Ishikawa (cell line): ENCODE results near the gene SCFD2.

Source experiments
- CEBPB ChIP-seq: IDR thresholded peaks from 2 replicates; pipeline ENCODE4 v1.6.1; 2012
- CREB1 ChIP-seq: IDR thresholded peaks from 2 replicates; pipeline ENCODE4 v1.6.1; 2012; ENCODE audit warnings: low read depth
- EGR1 ChIP-seq: IDR thresholded peaks from 2 replicates; pipeline ENCODE4 v1.6.1; 2012
- EP300 ChIP-seq: IDR thresholded peaks from 2 replicates; pipeline ENCODE4 v1.6.1; 2012; ENCODE audit warnings: borderline replicate concordance
- FOXM1 ChIP-seq: IDR thresholded peaks from 2 replicates; pipeline ENCODE4 v1.6.1; 2012; ENCODE audit warnings: low read depth, borderline replicate concordance
- MAX ChIP-seq: IDR thresholded peaks from 2 replicates; pipeline ENCODE4 v1.6.1; 2012
- NFIC ChIP-seq: IDR thresholded peaks from 2 replicates; pipeline ENCODE4 v1.6.1; 2012
- RAD21 ChIP-seq: IDR thresholded peaks from 2 replicates; pipeline ENCODE4 v1.6.1; 2012; ENCODE audit warnings: low read depth
- REST ChIP-seq: IDR thresholded peaks from 2 replicates; pipeline ENCODE4 v1.6.1; 2012; ENCODE audit warnings: low read depth, mild to moderate bottlenecking
- TAF1 ChIP-seq: IDR thresholded peaks from 2 replicates; pipeline ENCODE4 v1.6.1; 2012; ENCODE audit warnings: low read depth, mild to moderate bottlenecking
- TCF12 ChIP-seq: IDR thresholded peaks from 2 replicates; pipeline ENCODE4 v1.6.1; 2012; ENCODE audit warnings: low read depth
- TEAD4 ChIP-seq: IDR thresholded peaks from 2 replicates; pipeline ENCODE4 v1.6.1; 2012
- USF1 ChIP-seq: IDR thresholded peaks from 2 replicates; pipeline ENCODE4 v1.6.1; 2012
- YY1 ChIP-seq: IDR thresholded peaks from 2 replicates; pipeline ENCODE4 v1.6.1; 2012; ENCODE audit warnings: low read depth
- ZBTB7A ChIP-seq: IDR thresholded peaks from 2 replicates; pipeline ENCODE4 v1.6.1; 2012; ENCODE audit warnings: low read depth

Gene SCFD2

DNA sequence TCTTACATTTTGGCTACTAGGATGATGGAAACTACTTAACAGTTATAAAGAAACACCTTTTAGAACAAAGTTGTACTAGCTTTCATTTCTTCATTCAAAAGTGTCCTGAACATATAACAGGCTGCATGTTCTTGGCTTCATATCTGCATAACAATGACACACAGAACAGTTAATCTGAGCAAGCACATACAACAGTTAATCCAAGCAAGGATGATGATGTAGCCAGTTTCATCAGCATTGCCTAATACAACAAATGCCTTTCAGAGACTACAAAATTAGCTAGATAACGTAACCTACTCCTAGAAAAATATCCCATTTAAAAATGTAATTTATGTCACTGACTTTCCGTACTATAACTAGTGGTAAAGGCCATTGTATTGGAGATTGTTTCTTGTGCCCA lies 182.1 kb downstream of the SCFD2 start:
- TF ChIP-seq MAX (no peak), CREB1 (no peak), TAF1 (no peak), EGR1 (no peak), USF1 (no peak), CEBPB (no peak), TEAD4 (no peak), ZBTB7A (no peak), YY1 (no peak), FOXM1 (no peak), EP300 (no peak), REST (no peak), RAD21 (no peak), TCF12 (no peak)

GRCh38 chr4:53175640-53176039 lies 190.2 kb downstream of the SCFD2 start:
- no peak for TF ChIP-seq TCF12
- no peak for TF ChIP-seq REST
- TF ChIP-seq EP300: no peak
- TF ChIP-seq FOXM1: no peak
- no peak for TF ChIP-seq TAF1
- TF ChIP-seq TEAD4: no peak
- no peak for TF ChIP-seq NFIC
- TF ChIP-seq EGR1: no peak
- TF ChIP-seq CEBPB: no peak
- no peak for TF ChIP-seq CREB1
- TF ChIP-seq MAX: no peak
- TF ChIP-seq YY1: no peak

DNA sequence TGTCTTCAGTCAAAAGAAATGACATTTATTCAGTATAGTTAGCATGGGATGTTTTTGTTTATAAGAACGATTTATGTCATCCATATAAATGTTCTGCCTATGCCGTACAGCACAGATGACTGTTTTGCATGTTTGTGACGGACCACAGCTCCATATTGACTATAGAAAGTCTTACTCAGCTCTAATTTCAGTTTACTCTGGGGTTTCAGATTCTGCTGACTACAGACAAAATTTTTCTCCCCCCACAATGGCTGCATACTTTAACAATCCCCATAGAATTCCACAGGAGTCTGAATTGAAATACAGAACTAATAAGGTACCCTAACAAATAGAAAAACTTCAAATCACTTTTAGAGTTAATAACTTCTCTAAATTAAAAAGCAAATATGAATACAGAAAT lies 191.0 kb downstream of the SCFD2 start:
- no peak for TF ChIP-seq CEBPB
- no peak for TF ChIP-seq USF1
- TF ChIP-seq TAF1: no peak
- TF ChIP-seq RAD21: no peak
- TF ChIP-seq FOXM1: no peak
- TF ChIP-seq EGR1: no peak
- TF ChIP-seq TEAD4: no peak
- no peak for TF ChIP-seq ZBTB7A
- no peak for TF ChIP-seq REST
- TF ChIP-seq CREB1: no peak
- no peak for TF ChIP-seq TCF12
- no peak for TF ChIP-seq MAX
- TF ChIP-seq YY1: no peak
- TF ChIP-seq EP300: no peak

- TF ChIP-seq TEAD4 (no peak), YY1 (no peak), RAD21 (no peak), CREB1 (no peak), EGR1 (no peak), TAF1 (no peak), NFIC (no peak), ZBTB7A (no peak), MAX (no peak)
These were observed 192.3 kb downstream of the SCFD2 start for GRCh38 chr4:53173576-53173975.
